Vagina (tissue), 2 donors: ENCODE results near the gene ALS2CL.

Source experiments
- POLR2AphosphoS5 ChIP-seq, 2 donors: sonication (generic); formaldehyde crosslinking; IDR thresholded peaks; one replicate each; pipeline ENCODE4 v1.9.0; 2017; ENCODE audit warnings: antibody characterized with exemption in 2 of 2, mild to moderate bottlenecking in 2 of 2, low read depth in 1 of 2; ENCODE audit not compliant: insufficient read depth in 1 of 2
- TF ChIP-seq, protein P1 (sequence below), 3 experiments: fragments of 450-650 bp in 2 of 3; fragments of 200-600 bp in 1 of 3; sonication (generic) in 1 of 3; IDR thresholded peaks; one replicate each; pipeline ENCODE4 v1.5.1; 2017 to 2019; ENCODE audit warnings: antibody characterized with exemption in 3 of 3, mild to moderate bottlenecking in 2 of 3, moderate library complexity in 2 of 3

DNA sequence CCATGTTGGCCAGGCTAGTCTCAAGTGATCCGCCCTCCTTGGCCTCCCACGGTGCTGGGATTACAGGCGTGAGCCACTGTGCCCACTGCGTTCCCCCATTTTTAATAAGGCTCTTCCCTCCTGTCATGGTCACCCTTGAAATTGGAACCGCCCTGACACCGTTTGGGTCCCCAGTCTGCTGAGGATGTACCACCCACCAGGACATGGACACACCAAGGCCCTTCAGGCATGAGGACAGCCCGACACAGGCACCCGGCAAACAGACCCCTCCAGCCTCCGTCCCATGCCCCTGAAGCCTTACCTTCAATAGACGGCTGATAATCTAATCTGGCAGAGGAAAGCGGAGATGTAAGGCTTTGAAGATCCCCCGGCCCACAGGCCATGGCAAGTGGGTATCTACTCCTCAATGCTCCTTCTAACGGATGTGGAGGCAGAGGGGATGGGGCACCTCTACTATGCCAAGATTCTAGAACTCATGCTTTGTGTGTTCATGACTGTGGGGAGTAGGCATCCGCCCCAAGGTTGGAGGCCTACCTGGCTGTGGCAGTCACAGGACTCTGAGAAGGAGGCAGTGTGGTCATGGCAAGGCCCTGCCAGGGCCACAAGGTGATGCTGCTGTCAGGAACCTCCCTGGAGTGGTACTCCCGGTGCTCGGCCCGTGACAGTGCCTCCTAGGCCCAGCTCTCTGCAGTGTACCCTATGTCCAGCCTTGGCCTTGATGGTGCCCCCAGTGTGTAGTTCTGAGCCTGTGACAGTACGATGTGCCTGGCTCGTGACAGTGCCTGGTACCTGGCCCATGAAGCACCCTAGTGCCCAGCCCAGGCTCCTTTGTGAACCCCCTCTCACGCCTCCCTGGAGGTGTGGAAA is 42.8 kb upstream of the ALS2CL start:
- TF ChIP-seq, protein P1, sequence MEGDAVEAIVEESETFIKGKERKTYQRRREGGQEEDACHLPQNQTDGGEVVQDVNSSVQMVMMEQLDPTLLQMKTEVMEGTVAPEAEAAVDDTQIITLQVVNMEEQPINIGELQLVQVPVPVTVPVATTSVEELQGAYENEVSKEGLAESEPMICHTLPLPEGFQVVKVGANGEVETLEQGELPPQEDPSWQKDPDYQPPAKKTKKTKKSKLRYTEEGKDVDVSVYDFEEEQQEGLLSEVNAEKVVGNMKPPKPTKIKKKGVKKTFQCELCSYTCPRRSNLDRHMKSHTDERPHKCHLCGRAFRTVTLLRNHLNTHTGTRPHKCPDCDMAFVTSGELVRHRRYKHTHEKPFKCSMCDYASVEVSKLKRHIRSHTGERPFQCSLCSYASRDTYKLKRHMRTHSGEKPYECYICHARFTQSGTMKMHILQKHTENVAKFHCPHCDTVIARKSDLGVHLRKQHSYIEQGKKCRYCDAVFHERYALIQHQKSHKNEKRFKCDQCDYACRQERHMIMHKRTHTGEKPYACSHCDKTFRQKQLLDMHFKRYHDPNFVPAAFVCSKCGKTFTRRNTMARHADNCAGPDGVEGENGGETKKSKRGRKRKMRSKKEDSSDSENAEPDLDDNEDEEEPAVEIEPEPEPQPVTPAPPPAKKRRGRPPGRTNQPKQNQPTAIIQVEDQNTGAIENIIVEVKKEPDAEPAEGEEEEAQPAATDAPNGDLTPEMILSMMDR (IDR thresholded peaks at IDR 0.05), result no peak
- TF ChIP-seq POLR2AphosphoS5 (IDR thresholded peaks at IDR 0.05; ENCODE audit: insufficient read depth in 1 of 2, low read depth in 1 of 2), result no peak
